ENCODE results near the gene VPS18. TPM values are rescaled to one million over a fixed set of nuclear protein-coding genes. Genes with fewer than 3 reads are reported as not detected.

Gene VPS18
- polyA plus RNA-seq, 1 donor from 2014 or later = 13.8 TPM

GRCh38 chr15:40869686-40870085, 24.6 kb upstream of the VPS18 start:
- TF ChIP-seq CTCF (IDR thresholded peaks at IDR 0.05; ENCODE audit: poor library complexity, severe bottlenecking) = no peak
- TF ChIP-seq EZH2 (IDR thresholded peaks at IDR 0.05; ENCODE audit: borderline replicate concordance, insufficient read depth, low read length, poor library complexity, severe bottlenecking) = no peak
- no peak for TF ChIP-seq SMC3 (conservative IDR thresholded peaks at IDR 0.05; ENCODE audit: poor library complexity)
- TF ChIP-seq POLR2AphosphoS5 (IDR thresholded peaks at IDR 0.05) = no peak
- no peak for TF ChIP-seq REST (IDR thresholded peaks at IDR 0.05; ENCODE audit: borderline replicate concordance)
- TF ChIP-seq EP300 (conservative IDR thresholded peaks at IDR 0.05; ENCODE audit: poor library complexity, severe bottlenecking) = no peak
- no peak for TF ChIP-seq TAF1 (IDR thresholded peaks at IDR 0.05; ENCODE audit: low read depth)
- H3K27me3 ChIP-seq (ENCODE audit: insufficient read depth, low read depth, low read length) = peaks cover 10% of the 10 kb centered on the region

GRCh38 chr15:40870716-40871115, 23.5 kb upstream of the VPS18 start:
- Histone ChIP-seq H3K9ac (ENCODE audit: low read length) (no peak overlapping the region), H3K79me2 (replicated peaks; ENCODE audit: insufficient read depth, low read length) (no peaks in the 10 kb centered on the region), H3K4me3 (ENCODE audit: low read length) (no peak overlapping the region), H3F3A (ENCODE audit: insufficient read depth, low read length, poor library complexity, severe bottlenecking) (no peaks in the 10 kb centered on the region), H3K4me2 (ENCODE audit: low read length) (no peak overlapping the region), H2AFZ (ENCODE audit: low read depth, low read length) (no peak overlapping the region), H3K9me3 (ENCODE audit: low read length) (no peaks in the 10 kb centered on the region), H4K20me1 (ENCODE audit: insufficient read depth) (no peaks in the 10 kb centered on the region), H3K9me2 (ENCODE audit: insufficient read depth, low read length) (no peaks in the 10 kb centered on the region), H3K27ac (ENCODE audit: low read length) (no peak overlapping the region), H3K36me3 (ENCODE audit: insufficient read depth, low read length) (no peaks in the 10 kb centered on the region), H3K27me3 (ENCODE audit: insufficient read depth, low read depth, low read length) (peaks cover 10% of the 10 kb centered on the region)
- no peak for TF ChIP-seq TAF1 (IDR thresholded peaks at IDR 0.05; ENCODE audit: low read depth)
- no peak for TF ChIP-seq CTCF (IDR thresholded peaks at IDR 0.05; ENCODE audit: poor library complexity, severe bottlenecking)
- no peak for TF ChIP-seq MXI1 (conservative IDR thresholded peaks at IDR 0.05; ENCODE audit: poor library complexity, severe bottlenecking)
- TF ChIP-seq EZH2 (IDR thresholded peaks at IDR 0.05; ENCODE audit: borderline replicate concordance, insufficient read depth, low read length, poor library complexity, severe bottlenecking) = no peak
- no peak for TF ChIP-seq POLR2AphosphoS5 (IDR thresholded peaks at IDR 0.05)

More at GRCh38 chr15:40869686-40870085, 24.6 kb upstream of the VPS18 start:
- Histone ChIP-seq H3K9ac (ENCODE audit: low read length) (no peak overlapping the region), H3K4me3 (ENCODE audit: low read length) (no peak overlapping the region), H3F3A (ENCODE audit: insufficient read depth, low read length, poor library complexity, severe bottlenecking) (no peaks in the 10 kb centered on the region), H4K20me1 (ENCODE audit: insufficient read depth) (no peaks in the 10 kb centered on the region), H3K9me3 (ENCODE audit: low read length) (no peaks in the 10 kb centered on the region), H3K27ac (ENCODE audit: low read length) (no peak overlapping the region), H3K9me2 (ENCODE audit: insufficient read depth, low read length) (no peaks in the 10 kb centered on the region), H2AFZ (ENCODE audit: low read depth, low read length) (no peak overlapping the region), H3K4me2 (ENCODE audit: low read length) (no peak overlapping the region), H3K36me3 (ENCODE audit: insufficient read depth, low read length) (no peaks in the 10 kb centered on the region), H3K79me2 (replicated peaks; ENCODE audit: insufficient read depth, low read length) (no peaks in the 10 kb centered on the region)

Measured in neural cell (in vitro differentiated cells).